Prostate gland (tissue), 2 donors: ENCODE measurements around the gene FOXP4. TPM values are rescaled to one million over a fixed set of nuclear protein-coding genes. Genes with fewer than 3 reads are reported as not detected.

Experiments
- DNase-seq: peaks from one replicate; pipeline ENCODE4 v3.0.0-alpha.2; 2019; ENCODE audit warnings: low spot score
- H3K27ac ChIP-seq, 2 donors: fragments of 200-600 bp; sonication (generic); 2 replicates each; pipeline ENCODE4 v1.5.1; 2017 to 2019
- H3K27me3 ChIP-seq: fragments of 200-600 bp; sonication (generic); replicated peaks from 2 replicates; pipeline ENCODE4 v1.5.1; 2019; ENCODE audit not compliant: insufficient read depth
- H3K36me3 ChIP-seq, 2 donors: fragments of 200-600 bp; sonication (generic); 1 replicate in 1 of 2; 2 replicates in 1 of 2; pipeline versions ENCODE4 v1.5.1 to v1.8.1; 2017 to 2019
- H3K4me1 ChIP-seq: fragments of 200-600 bp; sonication (generic); replicated peaks from 2 replicates; pipeline ENCODE4 v1.5.1; 2019
- H3K4me3 ChIP-seq, 2 donors: fragments of 200-600 bp; sonication (generic); 2 replicates each; pipeline ENCODE4 v1.5.1; 2017 to 2019
- H3K9me3 ChIP-seq: fragments of 200-600 bp; sonication (generic); 2 replicates; pipeline ENCODE4 v1.5.1; 2017
- CTCF ChIP-seq, 4 experiments: fragments of 200-600 bp in 2 of 4; fragments of 450-650 bp in 2 of 4; sonication (generic) in 2 of 4; IDR thresholded peaks; 1 replicate in 3 of 4; 2 replicates in 1 of 4; pipeline ENCODE4 v1.5.1; 2016 to 2019; ENCODE audit warnings: antibody characterized with exemption in 4 of 4, mild to moderate bottlenecking in 2 of 4, moderate library complexity in 2 of 4
- POLR2A ChIP-seq: fragments of 450-650 bp; IDR thresholded peaks from one replicate; pipeline ENCODE4 v1.6.1; 2016; ENCODE audit warnings: antibody characterized with exemption, mild to moderate bottlenecking
- POLR2AphosphoS5 ChIP-seq: sonication (generic); formaldehyde crosslinking; IDR thresholded peaks from one replicate; pipeline ENCODE4 v1.6.1; 2017; ENCODE audit warnings: antibody characterized with exemption
- WGBS: methylation state at CpG from one replicate; pipeline ENCODE4 v1.1.5; 2018; 5-methylcytosine and 5-hydroxymethylcytosine counted together
- intact Hi-C: fragments of 100-400 bp; cut with DNase I; formaldehyde crosslinking; loops from one replicate; pipeline ENCODE4 v1.14.2; 2022
- total RNA-seq, 2 donors: library from RNA; depleted of rRNA; stranded (reverse); fragments of >200 nt; gene quantifications; one replicate each; pipeline ENCODE4 v1.1.0, GENCODE V29; 2016

The FOXP4 gene
- total RNA-seq, 2 donors from 2014 or later = 24.8 to 53.5 TPM

GRCh38 chr6:41519745-41520699, 26.2 kb upstream of the FOXP4 start:
- Histone ChIP-seq H3K36me3 (no peaks in the 10 kb centered on the region), H3K4me1 (peaks cover 6% of the 10 kb centered on the region), H3K27ac (peak overlapping the region in 1 of 2 donors; percentile 57), H3K27me3 (no peaks in the 10 kb centered on the region), H3K9me3 (no peaks in the 10 kb centered on the region), H3K4me3 (no peak overlapping the region)
- no peak for TF ChIP-seq CTCF (IDR thresholded peaks at IDR 0.05)
- TF ChIP-seq POLR2AphosphoS5 = no peak
- no peak for TF ChIP-seq POLR2A
- WGBS = 69% methylated on average over 8 of the region's 8 CpGs
- intact Hi-C loops = no loop called here
- DNase-seq = no peak

GRCh38 chr6:41522780-41523548, 23.2 kb upstream of the FOXP4 start:
- H3K27ac ChIP-seq = no peak overlapping the region
- 68% methylated on average over 15 of the region's 15 CpGs for WGBS
- TF ChIP-seq POLR2A (no peak), POLR2AphosphoS5 (no peak), CTCF (IDR thresholded peaks at IDR 0.05) (no peak)
- H3K9me3 ChIP-seq = no peaks in the 10 kb centered on the region
- no peak overlapping the region for H3K4me3 ChIP-seq
- intact Hi-C loops = no loop called here
- H3K4me1 ChIP-seq = peaks cover 9% of the 10 kb centered on the region
- no peaks in the 10 kb centered on the region for H3K36me3 ChIP-seq
- no peak for DNase-seq
- H3K27me3 ChIP-seq = no peaks in the 10 kb centered on the region

- H3K27ac ChIP-seq = no peak overlapping the region
- intact Hi-C loops = no loop called here
- 62% methylated on average over 14 of the region's 14 CpGs for WGBS
- no peaks in the 10 kb centered on the region for H3K36me3 ChIP-seq
- no peaks in the 10 kb centered on the region for H3K27me3 ChIP-seq
- no peak for DNase-seq
- peaks cover 13% of the 10 kb centered on the region for H3K4me1 ChIP-seq
- H3K9me3 ChIP-seq = no peaks in the 10 kb centered on the region
- TF ChIP-seq POLR2A (no peak), CTCF (IDR thresholded peaks at IDR 0.05) (no peak), POLR2AphosphoS5 (no peak)
- no peak overlapping the region for H3K4me3 ChIP-seq
Observed at GRCh38 chr6:41523915-41524633, 22.1 kb upstream of the FOXP4 start.

- H3K36me3 ChIP-seq = no peaks in the 10 kb centered on the region
- peaks cover 9% of the 10 kb centered on the region for H3K4me1 ChIP-seq
- DNase-seq = no peak
- no peaks in the 10 kb centered on the region for H3K9me3 ChIP-seq
- TF ChIP-seq POLR2A (no peak), CTCF (IDR thresholded peaks at IDR 0.05) (no peak), POLR2AphosphoS5 (no peak)
- intact Hi-C loops = no loop called here
- H3K4me3 ChIP-seq = no peak overlapping the region
- WGBS = 61% methylated on average over 7 of the region's 7 CpGs
- H3K27me3 ChIP-seq = no peaks in the 10 kb centered on the region
- no peak overlapping the region for H3K27ac ChIP-seq
Observed at GRCh38 chr6:41524634-41525011, 21.6 kb upstream of the FOXP4 start.
